Panc1 (cell line): ENCODE data around the gene ZNF414. TPM values are rescaled to one million over a fixed set of nuclear protein-coding genes. Genes with fewer than 3 reads are reported as not detected.

Source experiments
- ATAC-seq: fragments of 200-7000 bp; cut with Tn5 transposase; 2 replicates; pipeline ENCODE4 v1.9.1; 2020; ENCODE audit warnings: mild to moderate bottlenecking, moderate library complexity
- BruUV-seq: library from RNA; stranded (reverse); fragments of 400-500 nt; replicated peaks from 2 replicates; lab custom pipeline; 2021; lab: Mats Ljungman, UMichigan
- CTCF ChIA-PET: fragments of 300-600 bp; sonication (Branson Sonifier 250); formaldehyde crosslinking; loops from one replicate; lab custom pipeline; 2022; ENCODE audit warnings: antibody characterized with exemption; lab: Charles Lee
- POLR2A ChIA-PET: fragments of 300-600 bp; sonication (Branson Sonifier 250); formaldehyde crosslinking; loops from one replicate; lab custom pipeline; 2022; ENCODE audit warnings: antibody characterized with exemption; lab: Charles Lee
- DNase-seq: peaks from one replicate; pipeline ENCODE4 v3.0.0-alpha.2; 2010; ENCODE audit warnings: low read depth, low spot score
- H3K27ac ChIP-seq: 2 replicates; pipeline ENCODE4 v1.5.1; 2011; ENCODE audit warnings: mild to moderate bottlenecking, low read length, inconsistent platforms
- H3K27me3 ChIP-seq: fragments of 200-500 bp; sonication (Bioruptor generic); 2 replicates; pipeline ENCODE4 v1.6.0; 2014; ENCODE audit warnings: low read length, inconsistent platforms; ENCODE audit not compliant: control insufficient read depth, insufficient read depth
- H3K36me3 ChIP-seq: fragments of 200-500 bp; sonication (Bioruptor generic); 2 replicates; pipeline ENCODE4 v1.5.1; 2014; ENCODE audit warnings: inconsistent platforms, mild to moderate bottlenecking, low read length, moderate library complexity; ENCODE audit not compliant: control insufficient read depth, insufficient read depth
- H3K4me1 ChIP-seq: 2 replicates; pipeline ENCODE4 v1.5.1; 2011; ENCODE audit warnings: inconsistent platforms, mild to moderate bottlenecking, low read length, moderate library complexity; ENCODE audit not compliant: control insufficient read depth, insufficient read depth
- H3K4me3 ChIP-seq, 2 experiments: 2 replicates each; pipeline ENCODE4 v1.5.1; 2011 to 2012; ENCODE audit warnings: low read depth in 2 of 2, low read length in 2 of 2, mild to moderate bottlenecking in 2 of 2, inconsistent platforms in 1 of 2, moderate library complexity in 1 of 2
- H3K9me3 ChIP-seq: fragments of 200-500 bp; sonication (Bioruptor generic); 2 replicates; pipeline ENCODE4 v1.5.1; 2014; ENCODE audit warnings: low read depth, mild to moderate bottlenecking, inconsistent platforms, low read length, moderate library complexity; ENCODE audit not compliant: control insufficient read depth, insufficient read depth
- CTCF ChIP-seq: fragments of 450-650 bp; IDR thresholded peaks from 2 replicates; pipeline ENCODE4 v1.5.1; 2017; ENCODE audit warnings: mild to moderate bottlenecking
- POLR2AphosphoS5 ChIP-seq: IDR thresholded peaks from 2 replicates; pipeline ENCODE4 v1.6.1; 2012; ENCODE audit warnings: mild to moderate bottlenecking, low read depth, low read length, moderate library complexity
- SIN3A ChIP-seq: IDR thresholded peaks from 2 replicates; pipeline ENCODE4 v1.6.1; 2012; ENCODE audit warnings: low read depth, mild to moderate bottlenecking, low read length, moderate library complexity, borderline replicate concordance; ENCODE audit not compliant: insufficient read depth
- TCF7L2 ChIP-seq: IDR thresholded peaks from 2 replicates; pipeline ENCODE4 v1.6.1; 2011; ENCODE audit warnings: mild to moderate bottlenecking, low read depth, low read length, inconsistent platforms
- in situ Hi-C: cut with HindIII; loops from 2 replicates; pipeline ENCODE4 v1.10.0; 2016; ENCODE audit warnings: low sequenced_read_pairs, low pct_unique_long_range_greater_than_20kb
- intact Hi-C: fragments of 100-400 bp; cut with micrococcal nuclease; formaldehyde crosslinking; loops from one replicate; pipeline ENCODE4 v1.10.0; 2022; ENCODE audit not compliant: unreplicated experiment
- total RNA-seq: library from RNA; stranded (reverse); gene quantifications from one replicate; pipeline ENCODE4 v1.2.1, GENCODE V29; 2021; ENCODE audit not compliant: unreplicated experiment
- TF ChIP-seq, protein P1 (sequence below), 2 experiments: IDR thresholded peaks; 2 replicates each; pipeline ENCODE4 v1.6.1; 2011 to 2012; ENCODE audit warnings: low read depth in 2 of 2, control low read depth in 1 of 2, low read length in 1 of 2, mild to moderate bottlenecking in 1 of 2, moderate library complexity in 1 of 2; ENCODE audit not compliant: insufficient read depth in 1 of 2

Gene ZNF414
- total RNA-seq, 1 experiment from 2014 or later: 37.1 TPM

- Histone ChIP-seq H3K27me3 (no peaks in the 10 kb centered on the region), H3K9me3 (no peaks in the 10 kb centered on the region), H3K4me1 (0 out of 2 replicates have a peak, but pooled peaks cover 3% of the 10 kb centered on the region), H3K36me3 (no peaks in the 10 kb centered on the region), H3K27ac (no peak overlapping the region), H3K4me3 (no peak overlapping the region)
- DNase-seq: no peak
- CTCF ChIA-PET: no interaction called here
- in situ Hi-C loops (no loop called here), intact Hi-C loops (no loop called here)
- no TSS peak for BruUV-seq
- no peak for ATAC-seq
- POLR2A ChIA-PET: no interaction called here
- TF ChIP-seq TCF7L2 (no peak), POLR2AphosphoS5 (no peak)
Measured at GRCh38 chr19:8531470-8531869, 17.5 kb upstream of the ZNF414 start.

- CTCF ChIA-PET: interaction anchor here (0.7 kb wide), 1 partner anchor 186 kb away, joined by 5 read pairs; no protein-coding TSS in a partner anchor
- no peaks in the 10 kb centered on the region for H3K27me3 ChIP-seq
- 0 out of 2 replicates have a peak, but pooled peaks cover 3% of the 10 kb centered on the region for H3K4me1 ChIP-seq
- intact Hi-C loops: no loop called here
- H3K9me3 ChIP-seq: no peaks in the 10 kb centered on the region
- H3K27ac ChIP-seq: no peak overlapping the region
- DNase-seq (no peak), ATAC-seq (no peak)
- H3K36me3 ChIP-seq: no peaks in the 10 kb centered on the region
- in situ Hi-C loops: no loop called here
- TF ChIP-seq POLR2AphosphoS5 (no peak), CTCF (no peak), SIN3A (no peak), TCF7L2 (no peak)
- TF ChIP-seq, protein P1, sequence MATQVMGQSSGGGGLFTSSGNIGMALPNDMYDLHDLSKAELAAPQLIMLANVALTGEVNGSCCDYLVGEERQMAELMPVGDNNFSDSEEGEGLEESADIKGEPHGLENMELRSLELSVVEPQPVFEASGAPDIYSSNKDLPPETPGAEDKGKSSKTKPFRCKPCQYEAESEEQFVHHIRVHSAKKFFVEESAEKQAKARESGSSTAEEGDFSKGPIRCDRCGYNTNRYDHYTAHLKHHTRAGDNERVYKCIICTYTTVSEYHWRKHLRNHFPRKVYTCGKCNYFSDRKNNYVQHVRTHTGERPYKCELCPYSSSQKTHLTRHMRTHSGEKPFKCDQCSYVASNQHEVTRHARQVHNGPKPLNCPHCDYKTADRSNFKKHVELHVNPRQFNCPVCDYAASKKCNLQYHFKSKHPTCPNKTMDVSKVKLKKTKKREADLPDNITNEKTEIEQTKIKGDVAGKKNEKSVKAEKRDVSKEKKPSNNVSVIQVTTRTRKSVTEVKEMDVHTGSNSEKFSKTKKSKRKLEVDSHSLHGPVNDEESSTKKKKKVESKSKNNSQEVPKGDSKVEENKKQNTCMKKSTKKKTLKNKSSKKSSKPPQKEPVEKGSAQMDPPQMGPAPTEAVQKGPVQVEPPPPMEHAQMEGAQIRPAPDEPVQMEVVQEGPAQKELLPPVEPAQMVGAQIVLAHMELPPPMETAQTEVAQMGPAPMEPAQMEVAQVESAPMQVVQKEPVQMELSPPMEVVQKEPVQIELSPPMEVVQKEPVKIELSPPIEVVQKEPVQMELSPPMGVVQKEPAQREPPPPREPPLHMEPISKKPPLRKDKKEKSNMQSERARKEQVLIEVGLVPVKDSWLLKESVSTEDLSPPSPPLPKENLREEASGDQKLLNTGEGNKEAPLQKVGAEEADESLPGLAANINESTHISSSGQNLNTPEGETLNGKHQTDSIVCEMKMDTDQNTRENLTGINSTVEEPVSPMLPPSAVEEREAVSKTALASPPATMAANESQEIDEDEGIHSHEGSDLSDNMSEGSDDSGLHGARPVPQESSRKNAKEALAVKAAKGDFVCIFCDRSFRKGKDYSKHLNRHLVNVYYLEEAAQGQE (IDR thresholded peaks at IDR 0.05; ENCODE audit: insufficient read depth in 1 of 2, low read depth in 2 of 2, low read length in 1 of 2): no peak
- POLR2A ChIA-PET: interaction anchor here (0.6 kb wide), 1 partner anchor 41 kb away, joined by 3 read pairs; no protein-coding TSS in a partner anchor
- no peak overlapping the region for H3K4me3 ChIP-seq
- BruUV-seq: no TSS peak
Measured at GRCh38 chr19:8530061-8530679, 16.2 kb upstream of the ZNF414 start.
